HCT116 (cell line): ENCODE data around the gene TMEM132E. TPM values are rescaled to one million over a fixed set of nuclear protein-coding genes. Genes with fewer than 3 reads are reported as not detected.

Experiments used
- ATAC-seq: fragments of 200-7000 bp; cut with Tn5 transposase; 2 replicates; pipeline ENCODE4 v1.9.1; 2020; ENCODE audit warnings: mild to moderate bottlenecking, moderate library complexity
- BruUV-seq: library from RNA; stranded (reverse); fragments of 400-500 nt; replicated peaks from 2 replicates; lab custom pipeline; 2021; lab: Mats Ljungman, UMichigan
- CTCF ChIA-PET: fragments of 300-600 bp; sonication (Branson Sonifier 250); formaldehyde crosslinking; loops from one replicate; lab custom pipeline; 2021; ENCODE audit warnings: antibody characterized with exemption; lab: Charles Lee
- POLR2A ChIA-PET: fragments of 300-600, 350-600 bp; sonication (Branson Sonifier 250); formaldehyde crosslinking; loops from one replicate; lab custom pipeline; 2021; ENCODE audit warnings: antibody characterized with exemption; lab: Charles Lee
- RAD21 ChIA-PET, 2 experiments: fragments of 300-600 bp; sonication (Branson Sonifier 250); formaldehyde crosslinking; loops; one replicate each; lab custom pipeline; 2023; ENCODE audit warnings: low total read pairs in 2 of 2; ENCODE audit not compliant: uncharacterized antibody in 2 of 2, unreplicated experiment in 2 of 2, low non-redundant PET in 1 of 2; lab: Charles Lee
- DNase-seq: peaks from one replicate; pipeline ENCODE4 v3.0.0-alpha.2; 2010; ENCODE audit warnings: low read depth, low spot score
- H2AFZ ChIP-seq: fragments of 200-600 bp; shearing (Covaris generic), sonication (generic); 2 replicates; pipeline ENCODE4 v1.6.1; 2017; ENCODE audit warnings: low read depth, mixed run types, mixed read lengths, antibody characterized with exemption, low read length; ENCODE audit not compliant: poor library complexity, severe bottlenecking
- H3K27ac ChIP-seq: 2 replicates; pipeline ENCODE4 v1.5.1; 2012; ENCODE audit warnings: low read depth, low read length
- H3K27me3 ChIP-seq: fragments of 200-600 bp; sonication (generic); 2 replicates; pipeline ENCODE4 v1.6.1; 2016; ENCODE audit warnings: mixed run types, low read length, mixed read lengths; ENCODE audit not compliant: insufficient read depth
- H3K36me3 ChIP-seq, 2 experiments: fragments of 200-500 bp in 1 of 2; fragments of 200-600 bp in 1 of 2; sonication (Bioruptor generic) in 1 of 2; sonication (generic) in 1 of 2; 2 replicates each; pipeline versions ENCODE4 v1.5.1 to v1.6.1; 2014 to 2016; ENCODE audit warnings: low read length in 2 of 2, inconsistent platforms in 1 of 2, mixed read lengths in 1 of 2, mixed run types in 1 of 2; ENCODE audit not compliant: insufficient read depth in 2 of 2, control insufficient read depth in 1 of 2
- H3K4me1 ChIP-seq, 2 experiments: fragments of 200-600 bp in 1 of 2; sonication (generic) in 1 of 2; 2 replicates each; pipeline versions ENCODE4 v1.5.1 to v1.6.1; 2012 to 2017; ENCODE audit warnings: low read length in 2 of 2, inconsistent platforms in 1 of 2, mild to moderate bottlenecking in 1 of 2, mixed read lengths in 1 of 2, mixed run types in 1 of 2, moderate library complexity in 1 of 2; ENCODE audit not compliant: insufficient read depth in 2 of 2, control insufficient read depth in 1 of 2
- H3K4me2 ChIP-seq: fragments of 200-600 bp; sonication (generic); 2 replicates; pipeline ENCODE4 v1.6.1; 2017; ENCODE audit warnings: mixed run types, low read length, mixed read lengths
- H3K4me3 ChIP-seq, 2 experiments: fragments of 200-600 bp in 1 of 2; sonication (generic) in 1 of 2; replicated peaks in 1 of 2; 2 replicates each; pipeline ENCODE4 v1.5.1; 2011 to 2016; ENCODE audit warnings: low read length in 2 of 2, control low read depth in 1 of 2, low read depth in 1 of 2, mild to moderate bottlenecking in 1 of 2, mixed read lengths in 1 of 2, mixed run types in 1 of 2
- H3K79me2 ChIP-seq: fragments of 200-600 bp; sonication (generic); 2 replicates; pipeline ENCODE4 v1.6.1; 2017; ENCODE audit warnings: mild to moderate bottlenecking, mixed run types, low read length, moderate library complexity, mixed read lengths; ENCODE audit not compliant: insufficient read depth
- H3K9ac ChIP-seq: fragments of 200-600 bp; sonication (generic); 2 replicates; pipeline ENCODE4 v1.6.1; 2016; ENCODE audit warnings: low read length, mixed read lengths
- H3K9me2 ChIP-seq: fragments of 200-600 bp; sonication (generic), shearing (Covaris generic); 2 replicates; pipeline ENCODE4 v1.6.1; 2017; ENCODE audit warnings: mixed run types, mild to moderate bottlenecking, moderate library complexity; ENCODE audit not compliant: insufficient read depth
- H3K9me3 ChIP-seq, 2 experiments: fragments of 200-500 bp in 1 of 2; fragments of 200-600 bp in 1 of 2; sonication (Bioruptor generic) in 1 of 2; sonication (generic) in 1 of 2; 2 replicates each; pipeline ENCODE4 v1.6.1; 2014 to 2017; ENCODE audit warnings: low read length in 2 of 2, mixed read lengths in 2 of 2, inconsistent platforms in 1 of 2, low read depth in 1 of 2, mild to moderate bottlenecking in 1 of 2, mixed run types in 1 of 2, moderate library complexity in 1 of 2; ENCODE audit not compliant: control insufficient read depth in 1 of 2, insufficient read depth in 1 of 2
- H4K20me1 ChIP-seq: fragments of 200-600 bp; sonication (generic), shearing (Covaris generic); 2 replicates; pipeline ENCODE4 v1.6.1; 2017; ENCODE audit warnings: mixed run types, mild to moderate bottlenecking, moderate library complexity; ENCODE audit not compliant: insufficient read depth
- CEBPB ChIP-seq: IDR thresholded peaks from 2 replicates; pipeline ENCODE4 v1.6.1; 2012; ENCODE audit warnings: low read depth
- EZH2phosphoT487 ChIP-seq: fragments of 200-600 bp; IDR thresholded peaks from 2 replicates; pipeline ENCODE4 v1.6.1; 2018; ENCODE audit warnings: antibody characterized with exemption, borderline replicate concordance
- POLR2A ChIP-seq: IDR thresholded peaks from 2 replicates; pipeline ENCODE4 v1.7.0; 2011; ENCODE audit warnings: borderline replicate concordance; ENCODE audit not compliant: insufficient read depth, insufficient read length; ENCODE audit errors: extremely low read depth
- POLR2AphosphoS5 ChIP-seq: IDR thresholded peaks from 2 replicates; pipeline ENCODE4 v1.6.1; 2011; ENCODE audit warnings: mild to moderate bottlenecking, low read depth, low read length, moderate library complexity
- REST ChIP-seq: IDR thresholded peaks from 2 replicates; pipeline ENCODE4 v1.6.1; 2012; ENCODE audit warnings: low read depth
- SRF ChIP-seq: IDR thresholded peaks from 2 replicates; pipeline ENCODE4 v1.6.1; 2012; ENCODE audit warnings: low read depth
- ZNF274 ChIP-seq: fragments of 200-500 bp; sonication (Bioruptor generic); IDR thresholded peaks from 2 replicates; pipeline ENCODE4 v1.6.1; 2014; ENCODE audit warnings: mild to moderate bottlenecking, low read depth, low read length, inconsistent platforms
- intact Hi-C: fragments of 100-400 bp; cut with micrococcal nuclease; formaldehyde crosslinking; loops from 2 replicates; pipeline ENCODE4 v1.10.0; 2022
- total RNA-seq: library from RNA; stranded (reverse); gene quantifications from one replicate; pipeline ENCODE4 v1.2.1, GENCODE V29; 2021; ENCODE audit not compliant: unreplicated experiment
- TF ChIP-seq, protein P1 (sequence below): IDR thresholded peaks from 2 replicates; pipeline ENCODE4 v1.6.1; 2011; ENCODE audit warnings: mild to moderate bottlenecking, low read length, moderate library complexity; ENCODE audit not compliant: insufficient replicate concordance; ENCODE audit errors: extremely low read depth

Gene TMEM132E
- total RNA-seq, 1 experiment from 2014 or later = not detected

- intact Hi-C loops = no loop called here
- Histone ChIP-seq H3K27ac (no peak overlapping the region), H3K4me1 (no peaks in the 10 kb centered on the region), H3K4me3 (no peak overlapping the region), H3K4me2 (no peak overlapping the region), H3K36me3 (no peaks in the 10 kb centered on the region), H3K27me3 (peaks cover 60% of the 10 kb centered on the region), H3K79me2 (no peaks in the 10 kb centered on the region), H4K20me1 (no peaks in the 10 kb centered on the region), H3K9me2 (no peaks in the 10 kb centered on the region), H2AFZ (no peak overlapping the region), H3K9ac (no peak overlapping the region), H3K9me3 (no peaks in the 10 kb centered on the region)
- ATAC-seq (no peak), DNase-seq (no peak)
- POLR2A ChIA-PET = no interaction called here
- CTCF ChIA-PET = no interaction called here
- TF ChIP-seq CEBPB (no peak), SRF (no peak), ZNF274 (no peak), EZH2phosphoT487 (no peak)
- TF ChIP-seq, protein P1, sequence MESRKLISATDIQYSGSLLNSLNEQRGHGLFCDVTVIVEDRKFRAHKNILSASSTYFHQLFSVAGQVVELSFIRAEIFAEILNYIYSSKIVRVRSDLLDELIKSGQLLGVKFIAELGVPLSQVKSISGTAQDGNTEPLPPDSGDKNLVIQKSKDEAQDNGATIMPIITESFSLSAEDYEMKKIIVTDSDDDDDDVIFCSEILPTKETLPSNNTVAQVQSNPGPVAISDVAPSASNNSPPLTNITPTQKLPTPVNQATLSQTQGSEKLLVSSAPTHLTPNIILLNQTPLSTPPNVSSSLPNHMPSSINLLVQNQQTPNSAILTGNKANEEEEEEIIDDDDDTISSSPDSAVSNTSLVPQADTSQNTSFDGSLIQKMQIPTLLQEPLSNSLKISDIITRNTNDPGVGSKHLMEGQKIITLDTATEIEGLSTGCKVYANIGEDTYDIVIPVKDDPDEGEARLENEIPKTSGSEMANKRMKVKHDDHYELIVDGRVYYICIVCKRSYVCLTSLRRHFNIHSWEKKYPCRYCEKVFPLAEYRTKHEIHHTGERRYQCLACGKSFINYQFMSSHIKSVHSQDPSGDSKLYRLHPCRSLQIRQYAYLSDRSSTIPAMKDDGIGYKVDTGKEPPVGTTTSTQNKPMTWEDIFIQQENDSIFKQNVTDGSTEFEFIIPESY = no peak
- RAD21 ChIA-PET = no interaction called here
- BruUV-seq = no TSS peak
Measured at GRCh38 chr17:34645594-34645993, 66.2 kb downstream of the TMEM132E start.

DNA sequence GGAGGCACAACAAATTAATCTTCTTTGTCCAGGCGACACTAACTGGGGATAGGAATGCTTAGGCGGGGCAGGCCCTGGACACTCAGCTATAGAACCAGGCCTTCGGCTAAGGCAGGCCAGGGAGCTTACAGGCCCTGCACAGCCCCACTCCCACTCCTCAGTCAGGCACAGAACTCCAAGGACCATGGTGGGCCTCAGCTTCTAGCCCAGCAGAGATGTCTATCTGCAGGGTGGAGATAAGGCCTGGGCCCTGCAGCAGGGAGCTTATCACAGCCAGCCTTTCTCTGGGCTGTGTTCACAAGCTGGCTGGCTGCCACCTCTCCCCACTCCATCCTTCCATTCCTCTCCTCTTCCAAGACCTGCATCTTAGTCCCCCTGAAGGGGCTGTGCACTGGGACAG is 68.1 kb downstream of the TMEM132E start:
- Histone ChIP-seq H3K27me3 (peaks cover 66% of the 10 kb centered on the region), H3K4me1 (no peaks in the 10 kb centered on the region), H3K79me2 (no peaks in the 10 kb centered on the region), H3K9ac (no peak overlapping the region), H3K27ac (no peak overlapping the region), H3K9me2 (no peaks in the 10 kb centered on the region), H3K4me2 (no peak overlapping the region), H3K36me3 (no peaks in the 10 kb centered on the region), H2AFZ (no peak overlapping the region), H3K9me3 (no peaks in the 10 kb centered on the region), H3K4me3 (no peak overlapping the region), H4K20me1 (no peaks in the 10 kb centered on the region)
- no peak for DNase-seq
- ChIA-PET RAD21 (no interaction called here), POLR2A (no interaction called here), CTCF (no interaction called here)
- no TSS peak for BruUV-seq
- no peak for TF ChIP-seq SRF
- no peak for TF ChIP-seq ZNF274
- no peak for TF ChIP-seq POLR2AphosphoS5
- TF ChIP-seq REST = no peak
- no peak for TF ChIP-seq POLR2A
- ATAC-seq = no peak
- intact Hi-C loops = no loop called here
